GM23338 (cell line): ENCODE data around the gene OR2AT4.
A peak's percentile ranks its signal among the peaks of the same experiment; 100 is the strongest.

ENCODE experiments used
- CREB1 ChIP-seq: fragments of 250-450 bp; sonication (Bioruptor Pico); IDR thresholded peaks from 2 replicates; pipeline ENCODE4 v1.5.0; 2020; ENCODE audit warnings: low read depth, mild to moderate bottlenecking, moderate library complexity
- CTCF ChIP-seq, 2 experiments: fragments of 200-600 bp in 1 of 2; sonication (generic) in 1 of 2; conservative IDR thresholded peaks; 2 replicates each; pipeline versions ENCODE4 v1.5.1 to v1.6.1; 2016 to 2017; ENCODE audit warnings: antibody characterized with exemption in 2 of 2, low read depth in 2 of 2, mild to moderate bottlenecking in 2 of 2, moderate library complexity in 1 of 2
- ETS1 ChIP-seq: IDR thresholded peaks from 2 replicates; pipeline ENCODE4 v1.6.1; 2016; ENCODE audit warnings: antibody characterized with exemption
- EZH2 ChIP-seq: fragments of 200-600 bp; sonication (generic); IDR thresholded peaks from one replicate; pipeline ENCODE4 v1.8.0; 2017; ENCODE audit warnings: antibody characterized with exemption, mild to moderate bottlenecking, low read depth; ENCODE audit not compliant: unreplicated experiment
- EZH2phosphoT487 ChIP-seq: fragments of 200-600 bp; sonication (generic); IDR thresholded peaks from one replicate; pipeline ENCODE4 v1.8.1; 2018; ENCODE audit warnings: antibody characterized with exemption; ENCODE audit not compliant: unreplicated experiment
- JUNB ChIP-seq: IDR thresholded peaks from one replicate; pipeline ENCODE4 v1.6.1; 2016; ENCODE audit warnings: antibody characterized with exemption; ENCODE audit not compliant: unreplicated experiment
- NANOG ChIP-seq: IDR thresholded peaks from 2 replicates; pipeline ENCODE4 v1.6.1; 2016; ENCODE audit warnings: antibody characterized with exemption, borderline replicate concordance
- POLR2AphosphoS5 ChIP-seq: IDR thresholded peaks from 2 replicates; pipeline ENCODE4 v1.6.1; 2016; ENCODE audit warnings: antibody characterized with exemption, low read depth
- REST ChIP-seq: IDR thresholded peaks from one replicate; pipeline ENCODE4 v1.6.1; 2018; ENCODE audit warnings: antibody characterized with exemption; ENCODE audit not compliant: unreplicated experiment

GRCh38 chr11:75031771-75032549 lies 64.7 kb downstream of the OR2AT4 start:
- TF ChIP-seq CTCF (conservative IDR thresholded peaks at IDR 0.05; ENCODE audit: low read depth in 2 of 2) (peak; percentile 66 to 92), POLR2AphosphoS5 (no peak), REST (no peak), CREB1 (CRISPR knock-in tag) (no peak), EZH2phosphoT487 (no peak), JUNB (no peak), EZH2 (no peak), NANOG (no peak), ETS1 (no peak)
